IPS-18c (cell line): Measurements from ENCODE around the gene AGAP5.
"Not testable (repeated sequence)": the region's sequence is repeated elsewhere in the genome, so short reads cannot be mapped to it uniquely, and the experiment has no call there.

Experiments
- H3K4me3 ChIP-seq: 2 replicates; pipeline ENCODE4 v1.7.0; 2013; ENCODE audit warnings: low read depth, mild to moderate bottlenecking, low read length, moderate library complexity; ENCODE audit not compliant: insufficient read depth
- H3K9me3 ChIP-seq: one replicate; pipeline ENCODE4 v1.6.1; 2013; ENCODE audit warnings: mild to moderate bottlenecking, low read length, moderate library complexity; ENCODE audit not compliant: control insufficient read depth, insufficient read depth

Gene AGAP5

DNA sequence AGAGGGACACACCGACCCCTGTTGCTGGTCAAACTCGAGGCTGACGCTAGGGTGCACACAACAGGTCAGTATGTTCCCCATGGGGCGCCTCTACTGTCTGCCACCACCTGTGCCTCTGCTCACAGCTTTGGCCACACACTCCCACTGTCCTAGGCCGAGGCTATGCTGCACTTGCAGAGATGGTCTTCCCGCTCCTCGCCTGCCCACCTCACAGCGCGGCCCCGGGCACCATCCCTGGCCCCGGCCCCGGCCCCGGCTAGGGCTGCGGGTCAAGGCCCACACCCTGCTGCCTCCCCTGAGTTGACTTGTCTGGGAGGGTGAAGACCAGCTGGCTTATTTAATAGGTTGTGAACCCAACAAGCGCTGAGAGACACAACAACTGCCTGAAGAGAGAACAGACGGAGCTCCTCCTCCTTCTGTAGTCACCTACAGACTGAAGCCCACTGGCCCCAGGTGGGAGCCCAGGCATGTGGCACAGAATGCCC, at the start of gene AGAP5:
Gene AGAP5, minus strand, starts transcription at position 435 of the 485 bp plus-strand sequence. Its CDS starts 354 bp downstream, at position 81.
- not testable (repeated sequence) for H3K9me3 ChIP-seq, H3K4me3 ChIP-seq

DNA sequence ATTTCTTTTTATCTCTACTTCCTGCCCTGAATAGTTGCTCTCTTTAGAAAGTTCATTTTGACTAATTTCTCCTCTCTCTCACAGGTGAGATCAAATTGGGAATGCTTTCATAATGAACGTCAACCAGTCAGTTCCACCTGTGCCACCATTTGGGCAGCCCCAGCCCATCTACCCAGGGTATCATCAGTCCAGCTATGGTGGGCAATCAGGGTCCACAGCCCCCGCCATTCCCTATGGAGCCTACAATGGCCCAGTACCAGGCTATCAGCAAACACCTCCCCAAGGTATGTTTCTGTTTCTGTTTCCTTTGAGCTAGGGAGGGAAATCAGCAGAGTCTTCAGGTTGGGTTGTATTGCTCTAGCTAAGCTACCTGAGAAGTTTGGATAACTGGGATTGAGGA, 48.8 kb upstream of the AGAP5 start:
- H3K9me3 ChIP-seq, result peaks cover 3% of the 10 kb centered on the region
- no peak overlapping the region for H3K4me3 ChIP-seq

DNA sequence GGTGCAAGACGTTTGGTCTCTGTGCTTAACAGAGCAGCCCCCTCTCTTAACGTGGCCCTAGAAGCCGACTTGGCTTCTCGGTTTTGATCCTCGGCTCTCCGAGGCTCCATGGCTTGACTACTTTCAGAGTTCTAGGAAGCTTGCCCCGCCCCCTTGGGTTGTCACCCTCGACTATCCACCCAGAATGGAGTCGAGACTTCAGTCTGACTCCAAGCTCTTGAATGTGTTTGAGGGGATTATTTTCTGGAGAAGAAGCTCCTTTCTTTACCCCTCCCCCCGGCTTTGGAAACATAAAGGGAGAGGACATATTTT, 46.7 kb upstream of the AGAP5 start:
- peak overlapping the region; percentile 67 for H3K4me3 ChIP-seq
- peaks cover 3% of the 10 kb centered on the region for H3K9me3 ChIP-seq

DNA sequence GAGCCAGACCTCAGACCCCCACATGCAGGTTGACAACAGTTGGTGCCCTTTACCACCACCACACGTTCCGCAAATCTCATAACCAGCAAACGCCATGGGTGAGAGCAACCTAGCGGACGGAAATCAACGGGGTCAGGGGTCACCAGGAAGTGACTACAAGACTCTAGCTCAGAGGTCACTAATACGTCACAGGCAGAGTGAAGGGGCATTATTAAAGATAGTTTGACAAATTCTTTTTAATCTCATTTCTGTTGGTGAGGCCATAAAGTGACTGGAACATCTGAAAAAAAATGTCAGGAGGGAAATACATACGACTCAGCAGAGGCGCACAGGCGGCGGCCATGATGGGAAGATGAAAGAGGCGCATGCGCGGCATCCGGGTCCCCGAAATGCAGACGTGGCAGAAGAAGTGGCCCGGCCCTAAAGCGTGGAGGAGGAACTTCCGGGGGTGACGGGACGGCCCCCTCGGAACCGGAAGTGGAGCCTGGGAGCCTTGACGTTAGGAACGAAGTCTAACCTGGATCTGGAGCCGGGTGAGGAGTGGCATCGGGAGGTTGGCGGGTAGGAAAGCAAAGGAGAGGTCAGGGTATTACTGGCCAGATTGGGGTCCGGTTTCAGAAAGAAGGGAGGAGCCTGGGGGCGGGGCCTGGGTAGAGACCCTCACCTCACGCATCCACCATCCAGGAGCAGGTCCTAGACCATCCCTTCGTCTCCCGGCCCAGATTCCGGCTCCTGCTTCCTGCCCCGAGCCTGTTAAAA, 46.2 kb upstream of the AGAP5 start, which contains the start of gene SEC24C:
Gene SEC24C, plus strand, starts transcription at position 468 of the 759 bp plus-strand sequence. CDS start 2,461 bp downstream, outside the sequence.
- Histone ChIP-seq H3K9me3 (peaks cover 3% of the 10 kb centered on the region), H3K4me3 (peak within 1 kb of the TSS; percentile 67)

DNA sequence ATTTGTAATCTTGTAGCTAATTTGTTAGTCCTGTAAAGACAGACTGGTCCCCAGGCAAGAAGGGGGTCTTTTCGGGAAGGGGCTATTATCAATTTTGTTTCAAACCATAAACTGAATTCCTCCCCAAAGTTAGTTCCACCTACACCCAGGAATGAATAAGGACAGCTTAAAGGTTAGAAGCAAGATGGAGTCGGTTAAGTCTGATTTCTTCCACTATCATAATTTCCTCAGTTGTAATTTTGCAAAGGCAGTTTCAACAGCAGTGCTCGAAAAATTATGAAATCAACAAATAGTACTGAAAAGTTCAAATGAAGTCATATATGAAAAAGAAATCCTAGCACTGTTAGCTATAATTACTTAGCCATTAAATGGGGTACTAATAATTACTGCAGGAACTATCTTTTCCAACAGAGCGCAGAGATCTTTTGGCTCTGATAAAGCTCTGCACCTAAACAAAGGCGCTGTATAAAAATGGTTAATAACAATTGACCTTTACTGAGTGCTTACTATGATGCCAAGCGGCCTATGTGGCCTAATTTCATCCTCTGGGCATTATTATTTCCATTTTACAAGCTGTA, 45.5 kb upstream of the AGAP5 start:
- Histone ChIP-seq H3K9me3 (peaks cover 3% of the 10 kb centered on the region), H3K4me3 (peak overlapping the region; percentile 67)

DNA sequence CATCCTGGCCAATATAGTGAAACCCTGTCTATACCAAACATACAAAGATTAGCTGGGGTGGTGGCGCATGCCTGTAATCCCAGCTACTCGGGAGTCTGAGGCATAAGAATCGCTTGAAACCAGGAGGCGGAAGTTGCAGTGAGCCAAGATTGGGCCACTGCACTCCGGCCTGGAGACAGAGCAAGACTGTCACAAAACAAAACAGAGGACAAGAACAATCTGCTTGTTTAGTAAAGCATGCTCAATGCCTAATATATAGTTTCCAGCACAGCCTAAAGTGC, 44.5 kb upstream of the AGAP5 start:
- H3K4me3 ChIP-seq, result no peak overlapping the region
- peaks cover 3% of the 10 kb centered on the region for H3K9me3 ChIP-seq

DNA sequence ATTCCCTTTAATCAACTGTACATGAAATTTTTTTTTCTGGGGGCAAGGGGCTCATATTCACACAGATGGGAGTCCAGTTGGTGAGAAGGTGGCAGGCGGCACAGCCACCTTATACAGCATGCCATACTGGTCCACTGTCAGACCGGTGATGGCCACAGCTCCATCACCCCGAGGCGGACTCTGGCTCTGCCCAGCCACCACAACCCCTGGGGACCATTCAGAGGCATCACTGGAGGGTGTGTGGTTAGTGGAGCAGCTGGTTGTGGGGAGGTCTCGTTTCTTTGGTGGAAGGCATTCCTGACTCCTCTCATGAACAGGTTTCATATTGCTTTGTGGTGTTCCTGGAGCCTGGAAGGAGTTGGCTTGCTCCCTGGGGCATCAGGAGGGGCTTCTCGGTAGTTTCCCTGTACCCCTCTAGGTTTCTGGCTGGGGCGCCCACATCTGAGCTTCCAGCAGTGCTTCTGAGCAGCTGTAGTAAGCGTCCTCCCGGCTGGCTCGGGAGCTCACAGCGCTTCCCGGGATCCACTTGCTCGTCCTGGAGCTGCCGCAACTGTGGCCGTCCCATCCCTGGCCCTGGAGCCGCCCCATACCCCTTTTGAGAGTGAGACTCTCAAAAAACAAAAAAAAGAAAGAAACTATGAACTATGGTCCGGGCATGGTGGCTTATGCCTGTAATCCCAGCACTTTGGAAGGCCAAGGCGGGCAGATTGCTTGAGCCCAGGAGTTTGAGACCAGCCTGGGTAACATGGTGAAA, 42.8 kb upstream of the AGAP5 start:
- not testable (repeated sequence) for H3K9me3 ChIP-seq, H3K4me3 ChIP-seq

DNA sequence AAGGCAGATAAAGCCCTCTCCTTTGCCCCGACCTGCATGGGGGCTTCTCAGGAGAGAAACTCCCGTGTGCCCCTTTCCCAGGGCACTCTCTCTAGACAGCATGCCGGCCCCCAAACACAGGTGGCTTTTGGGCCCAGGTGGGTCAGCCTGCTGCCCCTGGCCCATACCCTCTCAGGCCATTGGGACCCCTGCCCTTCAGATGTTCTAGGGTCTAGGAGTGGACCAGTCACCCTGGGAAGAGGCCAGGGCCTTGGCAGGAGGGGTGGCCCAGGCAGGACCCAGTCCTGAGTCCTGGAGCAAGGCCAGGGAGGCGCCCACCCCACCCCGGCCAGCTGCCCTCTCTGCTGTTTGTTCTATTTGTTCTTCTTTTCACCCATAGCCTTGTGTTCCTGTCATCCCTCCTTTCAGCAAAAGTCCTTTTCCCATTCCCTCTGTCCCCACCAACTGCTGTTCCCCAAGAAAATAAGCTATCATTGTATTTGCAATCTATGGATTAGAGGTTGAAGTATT, 36.9 kb upstream of the AGAP5 start:
- Histone ChIP-seq H3K9me3 (no peaks in the 10 kb centered on the region), H3K4me3 (no peak overlapping the region)

DNA sequence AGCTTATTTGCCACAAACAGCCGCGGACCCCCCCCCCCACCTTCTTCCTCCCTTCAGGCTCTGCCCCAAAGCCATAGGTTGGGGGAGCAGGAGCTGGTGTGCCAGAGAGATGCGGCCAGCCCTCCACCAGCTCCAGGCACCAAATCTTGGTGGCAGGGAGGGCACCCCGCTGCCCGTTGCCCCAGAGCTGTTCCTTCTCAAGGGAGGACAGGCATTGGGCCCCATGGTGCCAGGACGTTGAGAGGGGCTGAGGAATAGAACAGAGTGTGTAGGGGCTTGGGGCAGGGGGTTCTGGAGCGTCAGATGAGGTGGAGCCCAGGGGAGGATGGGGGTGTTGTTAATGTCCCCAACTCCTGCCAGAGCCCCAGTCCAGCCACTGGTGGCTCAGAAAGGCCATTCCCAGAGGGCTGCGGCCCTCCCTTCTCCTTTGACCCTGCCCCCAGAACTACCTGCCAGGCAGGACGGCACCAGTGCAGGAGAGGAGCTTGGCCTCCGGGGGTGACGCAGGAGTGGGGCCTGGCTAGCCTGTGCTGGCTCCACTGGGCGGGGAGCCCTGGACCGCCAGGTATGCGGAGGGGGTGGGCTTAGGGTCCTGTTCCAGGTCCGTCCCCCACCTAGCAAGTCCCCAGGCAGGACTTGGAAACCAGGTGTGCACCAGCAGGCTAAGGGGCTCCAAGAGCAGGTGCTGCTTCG, 36.3 kb upstream of the AGAP5 start:
- H3K9me3 ChIP-seq, result no peaks in the 10 kb centered on the region
- H3K4me3 ChIP-seq, result no peak overlapping the region

DNA sequence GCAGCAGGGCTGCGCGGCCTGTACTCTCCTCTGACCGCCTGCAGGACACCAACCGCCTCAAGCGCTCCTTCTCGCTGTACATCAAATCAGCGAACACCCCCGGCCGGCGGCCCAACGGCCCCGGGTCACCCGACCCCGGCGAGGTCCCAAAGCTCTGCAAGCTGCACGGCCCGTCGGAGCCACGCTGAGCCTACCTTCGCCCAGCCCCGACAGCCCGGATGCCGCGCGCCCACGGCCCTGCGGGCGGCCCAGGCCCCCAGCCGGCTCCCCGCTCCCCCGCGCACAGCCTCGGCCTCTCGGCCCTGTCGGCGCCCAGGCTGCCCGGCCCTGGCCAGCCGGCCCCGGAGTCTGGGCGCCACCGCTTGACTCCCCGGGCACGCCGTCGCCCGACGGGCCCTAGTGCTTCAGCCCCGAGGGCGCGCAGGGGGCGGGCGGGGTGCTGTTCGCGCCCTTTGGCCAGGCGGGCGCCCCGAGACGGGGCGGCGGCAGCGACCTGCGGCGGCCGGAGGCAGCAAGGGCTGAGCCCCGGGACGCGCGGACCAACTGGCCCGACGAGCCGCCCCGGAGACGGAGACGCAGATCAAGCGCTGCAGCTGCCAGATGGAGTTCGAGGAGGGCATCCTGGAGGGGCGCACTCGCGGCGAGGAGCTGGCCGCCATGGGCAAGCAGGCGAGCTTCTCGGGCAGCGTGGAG, 35.2 kb upstream of the AGAP5 start:
- Histone ChIP-seq H3K9me3 (no peaks in the 10 kb centered on the region), H3K4me3 (no peak overlapping the region)

DNA sequence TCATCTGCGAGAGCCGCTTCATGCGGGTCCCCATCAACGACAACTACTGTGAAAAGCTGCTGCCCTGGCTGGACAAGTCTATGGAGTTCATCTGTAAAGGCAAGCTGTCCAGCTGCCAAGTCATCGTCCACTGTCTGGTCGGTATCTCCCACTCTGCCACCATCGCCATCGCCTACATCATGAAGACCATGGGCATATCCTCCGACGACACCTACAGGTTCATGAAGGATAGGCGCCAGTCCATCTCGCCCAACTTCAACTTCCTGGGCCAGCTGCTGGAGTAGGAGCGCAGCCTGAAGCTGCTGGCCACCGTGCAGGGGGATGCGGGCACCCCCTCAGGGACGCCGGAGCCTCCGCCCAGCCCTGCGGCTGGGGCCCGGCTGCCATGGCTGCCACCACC, 34.5 kb upstream of the AGAP5 start:
- Histone ChIP-seq H3K9me3 (no peaks in the 10 kb centered on the region), H3K4me3 (no peak overlapping the region)

DNA sequence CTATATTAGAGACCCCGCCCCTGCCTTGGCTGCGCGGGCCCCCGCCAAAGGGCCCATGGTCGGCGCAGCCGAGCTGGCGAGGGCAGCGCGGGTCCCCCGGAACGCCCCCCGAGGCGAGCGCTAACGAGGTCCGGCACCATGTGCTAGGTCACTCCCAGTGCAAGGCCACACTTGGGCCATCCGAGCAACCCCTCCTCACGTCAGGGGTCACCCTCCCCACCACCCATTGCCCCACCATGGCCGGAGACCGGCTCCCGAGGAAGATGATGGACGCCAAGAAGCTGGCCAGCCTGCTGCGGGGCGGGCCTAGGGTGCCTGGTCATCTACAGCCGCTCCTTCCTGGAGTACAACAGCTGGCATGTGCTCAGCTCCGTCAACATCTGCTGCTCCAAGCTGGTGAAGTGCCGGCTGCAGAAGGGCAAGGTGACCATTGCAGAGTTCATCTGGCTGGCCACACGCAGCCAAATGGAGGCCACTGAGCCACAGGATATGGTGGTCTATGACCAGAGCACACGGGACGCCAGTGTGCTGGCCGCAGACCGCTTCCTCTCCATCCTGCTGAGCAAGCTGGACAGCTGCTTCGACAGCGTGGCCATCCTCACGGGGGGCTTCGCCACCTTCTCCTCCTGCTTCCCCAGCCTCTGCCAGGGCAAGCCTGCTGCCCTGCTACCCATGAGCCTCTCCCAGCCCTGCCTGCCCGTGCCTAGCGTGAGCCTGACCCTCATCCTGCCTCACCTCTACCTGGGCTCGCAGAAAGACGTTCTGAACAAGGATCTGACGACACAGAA, 33.9 kb upstream of the AGAP5 start:
- H3K9me3 ChIP-seq, result no peaks in the 10 kb centered on the region
- H3K4me3 ChIP-seq, result no peak overlapping the region

DNA sequence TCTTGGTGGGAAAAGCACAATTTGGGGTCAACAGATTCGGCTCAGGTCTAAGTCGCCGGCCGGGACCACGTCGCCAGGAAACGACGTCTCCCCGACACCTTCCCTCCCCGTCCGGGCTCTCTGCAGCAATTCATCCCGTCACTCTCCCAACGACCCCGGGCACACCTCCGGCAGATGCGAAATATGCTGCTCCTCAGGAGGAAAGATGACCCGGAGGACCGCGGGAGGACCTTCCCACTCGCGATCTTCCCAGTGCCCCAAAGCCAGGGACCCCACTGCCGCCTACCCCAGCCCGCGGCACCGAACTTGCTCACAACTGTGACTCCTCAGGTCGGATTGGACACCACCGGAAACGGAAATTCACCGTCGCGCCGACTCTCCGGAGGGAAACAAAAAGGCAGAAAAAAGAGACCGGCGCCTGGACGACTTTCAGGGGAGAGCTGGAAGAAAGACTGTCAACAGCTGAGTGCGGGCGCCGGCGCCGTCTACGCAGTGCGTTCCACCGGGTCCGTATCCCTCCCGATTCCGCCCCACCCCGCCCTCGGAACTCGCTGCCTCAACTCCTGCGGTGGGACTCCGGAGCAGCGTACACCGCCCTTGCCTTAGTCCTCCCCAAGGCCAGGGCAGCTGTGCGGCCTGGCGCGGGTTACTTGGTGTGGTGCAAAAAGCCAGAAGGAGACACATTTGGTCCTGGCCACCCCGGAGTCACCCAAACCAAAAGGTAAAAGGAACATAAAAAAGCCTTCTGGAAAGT, 32.4 kb upstream of the AGAP5 start:
- Histone ChIP-seq H3K9me3 (no peaks in the 10 kb centered on the region), H3K4me3 (peak overlapping the region; percentile 100)

DNA sequence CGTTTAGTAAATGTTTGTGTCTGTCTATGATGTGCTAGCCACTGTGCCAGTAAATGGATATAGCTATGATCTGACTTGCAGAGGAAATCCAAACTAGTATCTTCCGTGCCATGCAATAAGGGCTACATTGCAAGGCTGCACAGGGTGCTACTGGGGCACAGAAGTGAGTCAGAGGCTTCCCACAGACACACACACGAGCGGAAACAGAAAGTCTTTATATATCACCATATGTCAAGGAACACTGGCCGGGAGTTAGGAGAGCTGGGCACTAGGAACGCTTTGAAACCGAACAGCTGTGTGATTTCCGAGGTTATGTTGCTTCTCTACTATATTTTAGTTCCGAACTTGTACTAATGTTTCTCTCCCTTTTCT, 31.9 kb upstream of the AGAP5 start:
- H3K9me3 ChIP-seq, result not testable (repeated sequence)
- peak overlapping the region; percentile 100 for H3K4me3 ChIP-seq

DNA sequence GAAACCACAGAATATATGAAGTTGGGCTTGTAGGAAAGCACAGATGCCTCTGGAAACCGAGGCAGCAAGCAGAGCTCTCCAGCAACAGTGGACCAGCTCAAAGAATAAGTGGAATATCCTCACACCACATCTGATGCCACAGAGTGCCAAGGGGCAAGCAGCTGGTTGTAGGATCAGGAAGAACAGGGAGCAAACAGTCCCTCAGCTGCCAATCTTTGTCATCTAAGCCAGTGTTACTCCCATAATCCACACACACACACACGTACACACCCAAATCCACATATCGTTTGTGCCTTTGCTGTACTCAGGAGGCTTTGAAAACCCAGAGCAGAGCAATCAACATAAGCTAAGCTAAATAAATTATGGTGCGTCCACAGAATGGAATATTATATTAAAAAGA, 25.6 kb upstream of the AGAP5 start:
- no peak overlapping the region for H3K4me3 ChIP-seq
- no peaks in the 10 kb centered on the region for H3K9me3 ChIP-seq

DNA sequence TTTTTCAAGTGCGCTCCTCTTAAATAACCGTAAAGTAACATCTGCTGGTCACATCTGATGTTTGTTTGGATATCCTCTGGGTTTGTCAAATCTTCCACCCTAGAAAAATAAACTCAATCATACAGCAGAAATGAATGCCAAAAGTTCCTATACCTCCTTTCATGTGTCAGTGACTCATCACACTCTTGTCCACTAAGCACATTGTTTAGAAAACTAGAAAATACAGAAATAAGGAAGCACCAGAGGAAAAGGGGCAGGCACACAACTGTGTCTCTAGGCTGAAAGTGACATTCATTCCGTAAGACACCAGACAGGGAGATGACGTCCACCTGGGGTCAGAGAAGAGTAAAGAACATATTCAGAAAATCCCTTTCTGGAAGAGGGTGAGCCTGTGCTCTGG, 22.7 kb upstream of the AGAP5 start:
- not testable (repeated sequence) for H3K9me3 ChIP-seq, H3K4me3 ChIP-seq
